SK-N-SH (cell line): Measurements from ENCODE around the gene DYNC1H1. TPM values are rescaled to one million over a fixed set of nuclear protein-coding genes. Genes with fewer than 3 reads are reported as not detected.
A peak's percentile ranks its signal among the peaks of the same experiment; 100 is the strongest.

Experiments
- CTCF ChIA-PET: fragments of 300-600, 350-600 bp; formaldehyde crosslinking; extraction: SDS; loops from one replicate; lab custom pipeline; 2021; lab: Yijun Ruan, JAX
- POLR2A ChIA-PET: fragments of 350-600 bp; sonication (Branson Sonifier 250); formaldehyde crosslinking; extraction: SDS; loops from one replicate; lab custom pipeline; 2020; ENCODE audit warnings: antibody characterized with exemption, inconsistent platforms; lab: Yijun Ruan, JAX
- DNase-seq: peaks from one replicate; pipeline ENCODE4 v3.0.0; 2012
- H2AFZ ChIP-seq: fragments of 200-600 bp; sonication (generic); 2 replicates; pipeline ENCODE4 v1.8.1; 2016; ENCODE audit warnings: antibody characterized with exemption, mild to moderate bottlenecking, low read depth
- H3F3A ChIP-seq: fragments of 200-600 bp; sonication (generic); replicated peaks from 2 replicates; pipeline ENCODE3; 2016; ENCODE audit warnings: antibody characterized with exemption, mild to moderate bottlenecking; ENCODE audit not compliant: insufficient read depth
- H3K27ac ChIP-seq, 2 experiments: fragments of 200-500 bp in 1 of 2; fragments of 200-600 bp in 1 of 2; sonication (Bioruptor generic) in 1 of 2; sonication (generic), shearing (Covaris generic) in 1 of 2; 2 replicates each; pipeline versions ENCODE4 v1.5.1 to v1.6.1; 2014 to 2016; ENCODE audit warnings: low read depth in 2 of 2, inconsistent platforms in 1 of 2, low read length in 1 of 2, mild to moderate bottlenecking in 1 of 2, mixed read lengths in 1 of 2
- H3K27me3 ChIP-seq: fragments of 200-600 bp; sonication (generic), shearing (Covaris generic); 2 replicates; pipeline ENCODE4 v1.6.1; 2016; ENCODE audit warnings: mixed run types; ENCODE audit not compliant: insufficient read depth
- H3K36me3 ChIP-seq, 2 experiments: fragments of 200-500 bp in 1 of 2; fragments of 200-600 bp in 1 of 2; sonication (Bioruptor generic) in 1 of 2; sonication (generic) in 1 of 2; replicated peaks in 1 of 2; 2 replicates each; pipeline versions ENCODE3 to v1.5.1; 2014 to 2016; ENCODE audit warnings: low read length in 1 of 2, mild to moderate bottlenecking in 1 of 2; ENCODE audit not compliant: insufficient read depth in 2 of 2, control insufficient read depth in 1 of 2
- H3K4me1 ChIP-seq, 2 experiments: fragments of 200-500 bp in 1 of 2; fragments of 200-600 bp in 1 of 2; sonication (Bioruptor generic) in 1 of 2; sonication (generic), shearing (Covaris generic) in 1 of 2; 2 replicates each; pipeline versions ENCODE4 v1.5.1 to v1.6.1; 2014 to 2016; ENCODE audit warnings: low read depth in 1 of 2, low read length in 1 of 2, mixed run types in 1 of 2; ENCODE audit not compliant: insufficient read depth in 2 of 2, control insufficient read depth in 1 of 2
- H3K4me2 ChIP-seq: fragments of 200-600 bp; sonication (generic), shearing (Covaris generic); 2 replicates; pipeline ENCODE4 v1.6.1; 2017; ENCODE audit warnings: mixed run types
- H3K4me3 ChIP-seq, 2 experiments: fragments of 200-500 bp in 1 of 2; fragments of 200-600 bp in 1 of 2; sonication (Bioruptor generic) in 1 of 2; sonication (generic), shearing (Covaris generic) in 1 of 2; 2 replicates each; pipeline versions ENCODE4 v1.5.1 to v1.8.1; 2014 to 2016; ENCODE audit warnings: low read depth in 2 of 2, inconsistent platforms in 1 of 2, low read length in 1 of 2, mild to moderate bottlenecking in 1 of 2, mixed read lengths in 1 of 2, moderate library complexity in 1 of 2
- H3K79me2 ChIP-seq: fragments of 200-600 bp; sonication (generic); 2 replicates; pipeline ENCODE4 v1.8.1; 2017; ENCODE audit warnings: mild to moderate bottlenecking; ENCODE audit not compliant: insufficient read depth
- H3K9ac ChIP-seq: fragments of 200-600 bp; sonication (generic); 2 replicates; pipeline ENCODE4 v1.6.1; 2017; ENCODE audit warnings: mixed run types
- H3K9me2 ChIP-seq: fragments of 200-600 bp; sonication (generic); 2 replicates; pipeline ENCODE4 v1.6.1; 2017; ENCODE audit warnings: mixed run types
- H3K9me3 ChIP-seq: fragments of 200-600 bp; sonication (generic); 2 replicates; pipeline ENCODE4 v1.6.1; 2017; ENCODE audit warnings: mixed run types, mild to moderate bottlenecking, moderate library complexity
- H4K20me1 ChIP-seq: fragments of 200-600 bp; sonication (generic); 2 replicates; pipeline ENCODE4 v1.6.1; 2017; ENCODE audit warnings: mild to moderate bottlenecking, mixed run types; ENCODE audit not compliant: insufficient read depth
- CHD2 ChIP-seq: fragments of 150-350 bp; IDR thresholded peaks from 2 replicates; pipeline ENCODE4 v1.6.1; 2018; ENCODE audit warnings: low read length; ENCODE audit not compliant: partially characterized antibody
- ELF1 ChIP-seq: IDR thresholded peaks from 2 replicates; pipeline ENCODE4 v1.4.0; 2012
- EP300 ChIP-seq, 2 experiments: IDR thresholded peaks; 2 replicates each; pipeline versions ENCODE4 v1.4.0 to v1.6.1; 2012; ENCODE audit warnings: borderline replicate concordance in 1 of 2, low read depth in 1 of 2, low read length in 1 of 2
- EZH2phosphoT487 ChIP-seq: fragments of 200-600 bp; sonication (generic); IDR thresholded peaks from 2 replicates; pipeline ENCODE4 v1.6.1; 2017; ENCODE audit warnings: low read depth, mixed run types, mild to moderate bottlenecking, antibody characterized with exemption, moderate library complexity, borderline replicate concordance
- FOXJ3 ChIP-seq: sonication (generic); formaldehyde crosslinking; IDR thresholded peaks from 2 replicates; pipeline ENCODE4 v1.5.1; 2020; ENCODE audit warnings: mild to moderate bottlenecking, missing genetic modification reagents
- FOXM1 ChIP-seq: IDR thresholded peaks from 2 replicates; pipeline ENCODE4 v1.4.0; 2012; ENCODE audit warnings: low read depth, mild to moderate bottlenecking
- GATA2 ChIP-seq: sonication (generic); formaldehyde crosslinking; IDR thresholded peaks from 2 replicates; pipeline ENCODE4 v1.5.0; 2020; ENCODE audit warnings: mild to moderate bottlenecking, missing genetic modification reagents
- JUND ChIP-seq: IDR thresholded peaks from 2 replicates; pipeline ENCODE4 v1.4.0; 2012
- MEF2A ChIP-seq: IDR thresholded peaks from 2 replicates; pipeline ENCODE4 v1.4.0; 2012; ENCODE audit warnings: low read depth, borderline replicate concordance
- NRF1 ChIP-seq: IDR thresholded peaks from 2 replicates; pipeline ENCODE4 v1.6.1; 2012; ENCODE audit warnings: low read depth, mild to moderate bottlenecking, low read length
- POLR2AphosphoS5 ChIP-seq: IDR thresholded peaks from 2 replicates; pipeline ENCODE4 v1.6.1; 2012; ENCODE audit warnings: low read depth, low read length
- RCOR1 ChIP-seq: fragments of 150-350 bp; IDR thresholded peaks from 2 replicates; pipeline ENCODE4 v1.6.1; 2017; ENCODE audit warnings: antibody characterized with exemption, low read length
- REST ChIP-seq: IDR thresholded peaks from 2 replicates; pipeline ENCODE4 v1.6.1; 2012; ENCODE audit warnings: mild to moderate bottlenecking, low read depth, low read length, moderate library complexity
- RFX5 ChIP-seq: IDR thresholded peaks from 2 replicates; pipeline ENCODE4 v1.6.1; 2012; ENCODE audit warnings: mild to moderate bottlenecking, improper control_type of control experiment, low read length
- RXRA ChIP-seq: IDR thresholded peaks from 2 replicates; pipeline ENCODE4 v1.4.0; 2012; ENCODE audit warnings: low read depth, mild to moderate bottlenecking, borderline replicate concordance
- TAF1 ChIP-seq: IDR thresholded peaks from 2 replicates; pipeline ENCODE4 v1.6.1; 2012; ENCODE audit warnings: low read depth, mild to moderate bottlenecking, low read length, moderate library complexity, borderline replicate concordance
- TCF12 ChIP-seq: IDR thresholded peaks from 2 replicates; pipeline ENCODE4 v1.4.0; 2012
- TEAD4 ChIP-seq: IDR thresholded peaks from 2 replicates; pipeline ENCODE4 v1.4.0; 2012; ENCODE audit warnings: mild to moderate bottlenecking, borderline replicate concordance; ENCODE audit not compliant: insufficient read depth
- USF2 ChIP-seq: fragments of 150-350 bp; IDR thresholded peaks from 2 replicates; pipeline ENCODE4 v1.6.1; 2017; ENCODE audit warnings: antibody characterized with exemption, low read length, low read depth, borderline replicate concordance
- YY1 ChIP-seq: IDR thresholded peaks from 2 replicates; pipeline ENCODE4 v1.4.0; 2012; ENCODE audit warnings: low read depth, mild to moderate bottlenecking
- ZBTB33 ChIP-seq: IDR thresholded peaks from 2 replicates; pipeline ENCODE4 v1.4.0; 2012; ENCODE audit warnings: low read depth, borderline replicate concordance
- WGBS: methylation state at CpG from one replicate; pipeline ENCODE4 v1.1.6; 2017; ENCODE audit warnings: low lambda C conversion rate; 5-methylcytosine and 5-hydroxymethylcytosine counted together
- polyA plus RNA-seq, 3 experiments: library from polyadenylated mRNA; depleted of rRNA; stranded (reverse); fragments of >200 nt; gene quantifications; 2 replicates each; pipeline ENCODE4 v1.2.3, GENCODE V29; 2012

DYNC1H1 gene
- polyA plus RNA-seq, 1 of the 3 experiments (the other 2 are of a cell fraction) = 140 TPM

GRCh38 chr14:101927859-101928258 is 36.5 kb upstream of the DYNC1H1 start (continued):
- TF ChIP-seq ZBTB33 (no peak), FOXJ3 (no peak), TCF12 (peak; percentile 37), USF2 (no peak), MEF2A (peak; percentile 75; the same call in 1 of the 2 replicates), EP300 (IDR thresholded peaks at IDR 0.05; ENCODE audit: borderline replicate concordance in 1 of 2, low read depth in 1 of 2, low read length in 1 of 2) (0 out of 4 replicates have a peak, but pooled peaks of 1 of the 2 experiments have one; percentile 29), CHD2 (peak; percentile 21), JUND (no peak), EZH2phosphoT487 (no peak)

GRCh38 chr14:101928415-101928841 is 35.9 kb upstream of the DYNC1H1 start:
- no peak overlapping the region for H2AFZ ChIP-seq
- TF ChIP-seq RCOR1 = no peak
- no peak for TF ChIP-seq NRF1
- no peak for TF ChIP-seq TAF1
- no peak for TF ChIP-seq EZH2phosphoT487
- no peak for TF ChIP-seq REST
- TF ChIP-seq TEAD4 = no peak
- no peak for TF ChIP-seq FOXJ3
- TF ChIP-seq ELF1 = no peak
- TF ChIP-seq YY1 = no peak
- no peak for TF ChIP-seq RXRA
- TF ChIP-seq RFX5 = no peak
- TF ChIP-seq POLR2AphosphoS5 = no peak
- no peak for TF ChIP-seq GATA2
- no peak for TF ChIP-seq FOXM1
- H3K4me1 ChIP-seq = peaks cover 0 to 14% of the 10 kb centered on the region in 2 experiments; a peak in 2 of 4 replicates
- H3K36me3 ChIP-seq = peaks cover 5 to 20% of the 10 kb centered on the region in 2 experiments
- H3K9me3 ChIP-seq = no peaks in the 10 kb centered on the region
- no peak overlapping the region for H3K9ac ChIP-seq
- H3K27me3 ChIP-seq = no peaks in the 10 kb centered on the region
- no peak overlapping the region; the same call in 1 of the 2 replicates for H3K4me2 ChIP-seq
- ChIA-PET POLR2A (interaction anchor here (0.6 kb wide), 1 partner anchor 14 kb away, joined by 4 read pairs; no protein-coding TSS in a partner anchor), CTCF (interaction anchor here (0.7 to 5.4 kb wide), 2 partner anchors 157 to 221 kb away, joined by 3 to 29 read pairs; no protein-coding TSS in a partner anchor)
- no peaks in the 10 kb centered on the region for H3K79me2 ChIP-seq
- WGBS = 90% methylated on average over 24 of the region's 24 CpGs
- DNase-seq = peak; percentile 48
- no peaks in the 10 kb centered on the region for H3K9me2 ChIP-seq
- no peak overlapping the region for H3K4me3 ChIP-seq
- H4K20me1 ChIP-seq = no peaks in the 10 kb centered on the region
- H3K27ac ChIP-seq = peak overlapping the region; percentile 67 to 72; a peak in 3 of 4 replicates
- peaks cover 5% of the 10 kb centered on the region for H3F3A ChIP-seq
